Activated T-helper 1 cell treated with anti-CD3 and anti-CD28 coated beads, Interleukin-12 subunit alpha, Interleukin-12 subunit beta, Interleukin-2, Interleukin-4 antibody, amounts not matched to agents 30 ng/mL and 10 ng/mL and 1 ng/mL, durations not matched to agents 14 hours and 24 hours and 36 hours (primary cell): ENCODE data around the gene TMEM170A. TPM values are rescaled to one million over a fixed set of nuclear protein-coding genes. Genes with fewer than 3 reads are reported as not detected.
A peak's percentile ranks its signal among the peaks of the same experiment; 100 is the strongest.
"Not testable (repeated sequence)": the region's sequence is repeated elsewhere in the genome, so short reads cannot be mapped to it uniquely, and the experiment has no call there.

Experiments used
- DNase-seq: peaks from one replicate; pipeline ENCODE4 v3.0.0; 2021; ENCODE audit warnings: low spot score
- H3K27ac Mint-ChIP-seq: one replicate; pipeline ENCODE4 v1.8.0; 2021; ENCODE audit warnings: mild to moderate bottlenecking, mixed read lengths
- H3K27me3 Mint-ChIP-seq: one replicate; pipeline ENCODE4 v1.8.0; 2022; ENCODE audit warnings: mild to moderate bottlenecking, moderate library complexity, mixed read lengths; ENCODE audit not compliant: insufficient read depth
- H3K36me3 Mint-ChIP-seq: one replicate; pipeline ENCODE4 v1.8.0; 2021; ENCODE audit warnings: low read depth, mixed read lengths
- H3K4me1 Mint-ChIP-seq: one replicate; pipeline ENCODE4 v1.8.0; 2021; ENCODE audit warnings: low read depth, mixed read lengths
- H3K4me3 Mint-ChIP-seq: one replicate; pipeline ENCODE4 v1.8.0; 2021; ENCODE audit warnings: mild to moderate bottlenecking, moderate library complexity, mixed read lengths
- H3K9me3 Mint-ChIP-seq: one replicate; pipeline ENCODE4 v1.8.0; 2021; ENCODE audit warnings: mixed read lengths
- intact Hi-C: fragments of 100-400 bp; cut with micrococcal nuclease; formaldehyde crosslinking; loops from one replicate; pipeline ENCODE4 v1.15.1; 2024
- total RNA-seq: library from RNA; stranded (reverse); gene quantifications from 2 replicates; pipeline ENCODE4 v1.2.3, GENCODE V29; 2022

Gene TMEM170A
- 42.1 and 42.7 TPM in 2 replicates for total RNA-seq

DNA sequence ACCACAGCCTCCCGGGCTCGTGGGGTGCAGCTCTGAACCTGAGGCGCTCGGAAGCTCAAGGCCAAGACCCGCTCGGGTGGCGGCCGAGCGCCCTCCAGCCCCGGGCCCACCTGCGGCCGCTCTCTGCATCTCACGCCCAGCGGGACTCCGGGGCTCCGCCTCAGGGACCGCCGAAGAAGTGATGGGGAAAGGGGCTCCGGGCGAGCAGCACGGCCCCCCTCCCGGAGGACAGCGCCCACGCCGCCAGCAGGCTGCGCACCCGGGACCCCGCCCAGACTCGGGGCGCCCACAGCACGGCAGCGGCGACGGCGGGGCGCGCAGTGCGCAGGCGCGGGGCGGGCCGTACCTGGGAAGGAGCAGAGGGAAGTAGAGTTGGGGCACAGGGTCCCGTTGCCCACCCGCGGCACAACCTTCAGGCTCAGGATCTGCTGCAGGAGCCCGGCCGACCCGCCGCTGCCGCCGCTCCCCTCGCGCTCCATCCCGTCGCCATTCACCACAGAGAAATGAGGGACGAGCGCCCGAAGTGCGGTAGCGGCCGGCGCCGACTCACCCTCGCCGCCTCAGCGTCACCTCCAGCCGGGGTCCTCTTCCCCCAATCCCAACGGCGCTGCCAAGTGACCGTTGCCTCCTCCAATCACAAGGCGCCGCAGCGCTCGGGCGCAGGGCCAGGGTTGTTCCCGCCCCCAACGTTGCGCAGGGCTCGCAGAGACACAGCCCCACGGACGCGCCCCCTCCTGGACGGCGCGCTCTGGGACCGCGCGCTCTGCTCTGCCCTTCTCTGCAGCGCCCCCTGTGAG is at the start of gene TMEM170A:
TSS of gene TMEM170A (minus strand) at position 568 of the 797 bp plus-strand sequence. CDS start at position 479, 89 bp downstream.
- intact Hi-C loops = loop anchor here (1.0 to 10.0 kb wide), 15 partner anchors 31 to 1840 kb away; partner anchors contain the start of genes ADAT1, CFDP1, GABARAPL2 and KARS1
- Mint-ChIP-seq H3K9me3 (no peaks in the 10 kb centered on the region), H3K36me3 (peaks cover 14% of the 10 kb centered on the region), H3K4me3 (peak within 1 kb of the TSS; percentile 94), H3K4me1 (peaks cover 45% of the 10 kb centered on the region), H3K27me3 (peaks cover 7% of the 10 kb centered on the region), H3K27ac (peak within 1 kb of the TSS; percentile 95)
- DNase-seq = peak; percentile 99

DNA sequence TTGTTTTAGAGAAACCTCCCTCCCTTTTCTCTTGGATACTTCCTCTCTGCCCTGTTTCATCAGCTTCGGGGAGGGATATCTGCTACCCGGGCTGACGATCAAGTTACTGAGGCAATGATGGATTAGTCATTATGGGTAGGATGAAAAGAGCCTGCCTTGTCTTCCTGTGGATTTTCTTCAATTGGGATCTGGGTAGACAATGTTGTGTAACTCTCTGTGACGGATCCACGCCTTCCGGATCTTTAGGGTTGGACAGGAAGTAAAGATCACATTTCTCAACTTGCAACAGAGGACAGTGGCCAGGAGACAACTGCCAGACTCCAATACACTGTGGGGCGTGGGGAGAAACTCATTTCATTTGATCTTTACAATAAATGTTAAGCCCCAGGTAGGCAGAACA is 42.1 kb upstream of the TMEM170A start:
- no peak overlapping the region for H3K27ac Mint-ChIP-seq
- H3K4me1 Mint-ChIP-seq = no peaks in the 10 kb centered on the region
- H3K36me3 Mint-ChIP-seq = no peaks in the 10 kb centered on the region
- intact Hi-C loops = no loop called here
- DNase-seq = no peak
- H3K9me3 Mint-ChIP-seq = no peaks in the 10 kb centered on the region
- no peak overlapping the region for H3K4me3 Mint-ChIP-seq
- H3K27me3 Mint-ChIP-seq = peaks cover 12% of the 10 kb centered on the region

GRCh38 chr16:75506107-75506506 is 41.6 kb upstream of the TMEM170A start:
- no peaks in the 10 kb centered on the region for H3K4me1 Mint-ChIP-seq
- H3K4me3 Mint-ChIP-seq = no peak overlapping the region
- H3K27me3 Mint-ChIP-seq = peaks cover 12% of the 10 kb centered on the region
- no peak for DNase-seq
- no peaks in the 10 kb centered on the region for H3K36me3 Mint-ChIP-seq
- intact Hi-C loops = no loop called here
- H3K9me3 Mint-ChIP-seq = no peaks in the 10 kb centered on the region
- H3K27ac Mint-ChIP-seq = no peak overlapping the region

DNA sequence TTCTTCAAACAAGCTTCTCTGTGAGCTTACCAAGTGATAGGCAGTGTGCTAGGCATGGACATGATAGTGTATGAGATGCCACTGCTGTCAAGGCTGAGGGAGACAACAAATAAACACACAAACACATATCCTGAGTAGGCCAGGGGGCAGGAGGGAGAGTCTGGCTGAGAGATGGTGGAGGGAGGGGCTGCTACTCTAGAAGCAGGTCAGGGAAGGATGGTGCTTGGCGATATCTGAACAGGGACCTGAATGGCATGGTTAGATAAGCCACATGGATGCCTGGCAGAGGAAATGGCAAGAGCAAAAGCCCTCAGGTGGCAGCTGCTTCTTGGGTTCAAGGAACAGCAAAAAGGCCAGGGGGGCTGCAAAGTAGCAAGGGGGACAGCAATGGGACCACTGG is 39.3 kb upstream of the TMEM170A start:
- H3K4me3 Mint-ChIP-seq = no peak overlapping the region
- no peak for DNase-seq
- H3K27me3 Mint-ChIP-seq = peaks cover 14% of the 10 kb centered on the region
- intact Hi-C loops = no loop called here
- H3K36me3 Mint-ChIP-seq = no peaks in the 10 kb centered on the region
- no peaks in the 10 kb centered on the region for H3K9me3 Mint-ChIP-seq
- H3K27ac Mint-ChIP-seq = no peak overlapping the region
- no peaks in the 10 kb centered on the region for H3K4me1 Mint-ChIP-seq

DNA sequence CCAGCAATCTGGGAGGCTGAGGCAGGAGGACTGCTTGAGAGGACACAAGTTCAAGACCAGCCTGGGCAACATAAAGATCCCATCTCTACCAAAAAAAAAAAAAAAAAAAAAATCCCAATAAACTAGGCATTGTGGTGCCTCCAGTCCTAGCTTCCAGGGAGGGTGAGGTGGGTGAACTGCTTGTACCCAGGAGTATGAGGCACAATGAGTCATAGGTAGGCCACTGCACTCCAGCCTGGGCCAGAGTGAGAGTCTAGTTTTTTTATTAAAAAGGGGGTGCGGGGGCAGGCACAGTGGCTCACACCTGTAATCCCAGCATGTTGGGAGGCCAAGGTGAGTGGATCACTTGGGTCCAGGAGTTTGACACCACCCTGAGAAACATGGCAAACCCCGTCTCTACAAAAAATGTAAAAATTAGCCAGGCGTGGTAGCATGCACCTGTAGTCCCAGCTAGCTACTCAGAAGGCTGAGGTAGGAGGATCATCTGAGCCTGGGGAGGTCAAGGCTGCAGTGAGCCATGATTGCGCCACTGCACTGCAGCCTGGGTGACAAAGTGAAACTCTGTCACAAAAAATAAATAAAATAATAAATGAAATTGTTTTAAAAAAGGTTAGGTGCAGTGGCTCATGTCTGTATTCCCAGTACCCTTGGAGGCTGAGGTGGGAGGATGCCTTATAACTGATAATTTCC is 38.6 kb upstream of the TMEM170A start:
- Mint-ChIP-seq H3K27me3 (peaks cover 15% of the 10 kb centered on the region), H3K4me3 (no peak overlapping the region), H3K27ac (no peak overlapping the region), H3K36me3 (no peaks in the 10 kb centered on the region), H3K9me3 (no peaks in the 10 kb centered on the region), H3K4me1 (no peaks in the 10 kb centered on the region)
- no peak for DNase-seq
- intact Hi-C loops = no loop called here

- intact Hi-C loops = not testable (repeated sequence)
Observed at GRCh38 chr16:75501820-75502219, 37.3 kb upstream of the TMEM170A start.

GRCh38 chr16:75501359-75501758 is 36.9 kb upstream of the TMEM170A start:
- Mint-ChIP-seq H3K4me3 (no peak overlapping the region), H3K27ac (no peak overlapping the region), H3K27me3 (peaks cover 18% of the 10 kb centered on the region), H3K4me1 (no peaks in the 10 kb centered on the region), H3K9me3 (no peaks in the 10 kb centered on the region), H3K36me3 (no peaks in the 10 kb centered on the region)
- no peak for DNase-seq
- intact Hi-C loops = no loop called here

More at GRCh38 chr16:75501820-75502219, 37.3 kb upstream of the TMEM170A start:
- peaks cover 19% of the 10 kb centered on the region for H3K27me3 Mint-ChIP-seq
- H3K36me3 Mint-ChIP-seq, H3K27ac Mint-ChIP-seq, DNase-seq, H3K4me3 Mint-ChIP-seq, H3K9me3 Mint-ChIP-seq, H3K4me1 Mint-ChIP-seq: not testable (repeated sequence)

GRCh38 chr16:75498605-75499322 is 34.3 kb upstream of the TMEM170A start:
- H3K27me3 Mint-ChIP-seq = peaks cover 25% of the 10 kb centered on the region
- DNase-seq, intact Hi-C loops, H3K27ac Mint-ChIP-seq, H3K4me1 Mint-ChIP-seq, H3K9me3 Mint-ChIP-seq, H3K4me3 Mint-ChIP-seq, H3K36me3 Mint-ChIP-seq: not testable (repeated sequence)

DNA sequence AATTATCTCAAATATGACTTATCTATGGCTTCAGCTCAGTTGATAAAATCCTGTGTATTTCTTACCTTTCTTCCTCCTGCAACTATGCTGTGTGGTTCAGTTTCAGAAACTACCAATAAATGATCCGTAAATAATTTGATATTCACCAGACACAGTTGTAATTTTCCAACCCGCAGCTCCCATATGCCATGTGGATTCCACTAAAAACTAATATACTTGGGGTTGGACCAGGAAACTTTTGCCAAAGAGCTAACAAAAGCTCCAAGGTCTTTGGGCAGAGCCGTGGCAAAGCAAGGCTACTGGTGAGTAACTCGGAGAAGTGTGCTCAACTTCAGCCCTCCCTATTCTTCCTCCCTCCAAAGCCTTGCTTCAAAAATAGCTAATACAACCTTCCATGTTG is 33.1 kb upstream of the TMEM170A start:
- intact Hi-C loops = no loop called here
- no peak overlapping the region for H3K4me3 Mint-ChIP-seq
- H3K27ac Mint-ChIP-seq = no peak overlapping the region
- no peaks in the 10 kb centered on the region for H3K36me3 Mint-ChIP-seq
- DNase-seq = no peak
- H3K4me1 Mint-ChIP-seq = no peaks in the 10 kb centered on the region
- H3K9me3 Mint-ChIP-seq = no peaks in the 10 kb centered on the region
- peaks cover 30% of the 10 kb centered on the region for H3K27me3 Mint-ChIP-seq

DNA sequence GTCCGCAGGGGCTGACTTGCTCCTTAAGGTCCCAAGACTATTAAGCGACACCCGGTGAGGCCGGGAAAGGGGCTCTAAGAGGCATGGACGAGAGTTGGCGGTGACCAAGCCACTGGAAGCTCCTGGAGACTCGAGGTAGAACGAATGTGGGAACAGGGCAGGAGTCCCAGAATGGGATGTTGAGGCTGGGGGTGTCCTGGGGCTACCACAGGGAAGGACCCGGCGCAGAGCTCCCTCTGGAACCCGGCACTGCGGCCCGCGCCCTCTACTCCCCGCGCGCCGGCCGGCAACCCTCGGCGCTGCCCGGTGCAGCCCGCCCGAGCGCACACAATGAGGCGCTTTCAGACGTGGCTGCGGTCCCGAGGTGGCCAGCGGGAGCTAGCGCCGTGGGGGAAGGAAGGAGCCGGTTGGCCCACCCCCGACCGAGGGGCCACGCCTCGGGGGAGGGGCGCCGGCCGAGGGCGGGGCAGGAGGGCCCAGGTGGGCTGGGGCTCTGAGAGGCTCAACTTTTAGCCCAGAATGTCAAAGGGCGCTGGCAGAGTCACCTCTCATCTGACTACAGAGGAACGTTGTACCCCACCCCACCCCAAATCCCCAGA is 30.7 kb upstream of the TMEM170A start, which contains the start of gene CHST6:
TSS of gene CHST6 (minus strand) at position 366 of the 599 bp plus-strand sequence. CDS start 15,613 bp downstream, outside the sequence.
- H3K36me3 Mint-ChIP-seq = no peaks in the 10 kb centered on the region
- H3K27ac Mint-ChIP-seq = no peak within 1 kb of the TSS
- H3K9me3 Mint-ChIP-seq = no peaks in the 10 kb centered on the region
- H3K4me3 Mint-ChIP-seq = no peak within 1 kb of the TSS
- H3K4me1 Mint-ChIP-seq = no peaks in the 10 kb centered on the region
- intact Hi-C loops = no loop called here
- DNase-seq = no peak
- H3K27me3 Mint-ChIP-seq = peaks cover 34% of the 10 kb centered on the region

GRCh38 chr16:75494661-75495075 is 30.2 kb upstream of the TMEM170A start:
- Mint-ChIP-seq H3K4me3 (no peak overlapping the region), H3K27ac (no peak overlapping the region), H3K27me3 (peaks cover 32% of the 10 kb centered on the region), H3K9me3 (no peaks in the 10 kb centered on the region), H3K36me3 (no peaks in the 10 kb centered on the region), H3K4me1 (no peaks in the 10 kb centered on the region)
- intact Hi-C loops = no loop called here
- DNase-seq = no peak

GRCh38 chr16:75494184-75494583 is 29.7 kb upstream of the TMEM170A start:
- intact Hi-C loops = no loop called here
- no peak overlapping the region for H3K4me3 Mint-ChIP-seq
- no peak overlapping the region for H3K27ac Mint-ChIP-seq
- DNase-seq = no peak
- no peaks in the 10 kb centered on the region for H3K9me3 Mint-ChIP-seq
- no peaks in the 10 kb centered on the region for H3K36me3 Mint-ChIP-seq
- H3K4me1 Mint-ChIP-seq = no peaks in the 10 kb centered on the region
- peaks cover 30% of the 10 kb centered on the region for H3K27me3 Mint-ChIP-seq
